Naive thymus-derived CD8-positive, alpha-beta T cell (primary cell): ENCODE data around the gene MAP3K20. TPM values are rescaled to one million over a fixed set of nuclear protein-coding genes. Genes with fewer than 3 reads are reported as not detected.
"Not testable (repeated sequence)": the region's sequence is repeated elsewhere in the genome, so short reads cannot be mapped to it uniquely, and the experiment has no call there.

ENCODE experiments used
- ATAC-seq, 2 donors: fragments of 150-1000 bp; cut with Tn5 transposase in 1 of 2; sonication (Bioruptor Pico), chemical (Tn5 transposase) in 1 of 2; 1 replicate in 1 of 2; 2 replicates in 1 of 2; pipeline ENCODE4 v1.10.0; 2021; ENCODE audit warnings: mild to moderate bottlenecking in 2 of 2, moderate library complexity in 2 of 2
- POLR2A ChIA-PET: fragments of 350-600 bp; sonication (Branson Sonifier 250); formaldehyde crosslinking; loops from one replicate; lab custom pipeline; 2021; ENCODE audit warnings: antibody characterized with exemption; lab: Charles Lee
- DNase-seq, 10 donors: peaks; one replicate each; pipeline versions ENCODE4 v3.0.0 to v3.0.0-alpha.2; 2020 to 2022
- H3K27ac Mint-ChIP-seq, 10 donors: one replicate each; pipeline ENCODE4 v1.8.0; 2020 to 2022; ENCODE audit warnings: mild to moderate bottlenecking in 10 of 10, mixed read lengths in 10 of 10, moderate library complexity in 4 of 10, inconsistent platforms in 1 of 10
- H3K27me3 Mint-ChIP-seq, 5 donors: one replicate each; pipeline ENCODE4 v1.8.0; 2021 to 2022; ENCODE audit warnings: mixed read lengths in 5 of 5
- H3K36me3 Mint-ChIP-seq, 3 donors: one replicate each; pipeline ENCODE4 v1.8.0; 2020 to 2022; ENCODE audit warnings: mixed read lengths in 3 of 3, mild to moderate bottlenecking in 2 of 3, inconsistent platforms in 1 of 3
- H3K4me1 Mint-ChIP-seq, 4 donors: one replicate each; pipeline ENCODE4 v1.8.0; 2021 to 2022; ENCODE audit warnings: mixed read lengths in 4 of 4
- H3K4me3 Mint-ChIP-seq, 10 donors: one replicate each; pipeline ENCODE4 v1.8.0; 2020 to 2022; ENCODE audit warnings: mild to moderate bottlenecking in 10 of 10, mixed read lengths in 10 of 10, moderate library complexity in 6 of 10, inconsistent platforms in 1 of 10
- H3K9me3 Mint-ChIP-seq, 9 donors: one replicate each; pipeline ENCODE4 v1.8.0; 2020 to 2022; ENCODE audit warnings: mixed read lengths in 9 of 9, mild to moderate bottlenecking in 3 of 9, inconsistent platforms in 1 of 9, moderate library complexity in 1 of 9
- polyA plus RNA-seq, 3 donors: library from polyadenylated mRNA; unstranded; fragments of 300-500 nt; fragmentation: Illumina TruSeq; gene quantifications; one replicate each; pipeline ENCODE4 v1.2.3, GENCODE V29; 2021
- total RNA-seq, 8 experiments: library from RNA in 2 of 8; stranded (reverse) in 2 of 8; gene quantifications; one replicate each; pipeline ENCODE4 v1.2.3 and lab custom pipeline; 2021 to 2026

Gene MAP3K20
- total and polyA plus RNA-seq, 5 experiments from 2014 or later, result 0.42 to 2.6 (median 0.76) TPM; not detected in 1

DNA sequence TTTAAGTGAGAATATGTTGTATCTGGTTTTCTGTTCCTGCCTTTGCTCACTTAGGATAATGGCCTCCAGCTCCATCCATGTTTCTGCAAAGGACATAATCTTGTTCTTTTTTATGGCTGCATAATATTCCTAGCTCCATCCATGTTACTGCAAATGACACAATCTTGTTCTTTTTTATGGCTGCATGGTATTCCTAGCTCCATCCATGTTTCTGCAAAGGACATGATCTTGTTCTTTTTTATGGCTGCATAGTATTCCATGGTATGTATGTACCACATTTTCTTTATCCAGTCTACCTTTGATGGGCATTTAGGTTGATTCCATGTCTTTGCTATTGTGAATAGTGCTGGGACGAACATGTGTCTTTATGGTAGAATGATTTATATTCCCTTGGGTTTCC, 87.7 kb downstream of the MAP3K20 start:
- H3K4me1 Mint-ChIP-seq, H3K4me3 Mint-ChIP-seq, POLR2A ChIA-PET, H3K36me3 Mint-ChIP-seq, H3K9me3 Mint-ChIP-seq, H3K27ac Mint-ChIP-seq, ATAC-seq, DNase-seq: not testable (repeated sequence)
- peaks cover 0 to 14% (median 0%) of the 10 kb centered on the region in 5 donors for H3K27me3 Mint-ChIP-seq

DNA sequence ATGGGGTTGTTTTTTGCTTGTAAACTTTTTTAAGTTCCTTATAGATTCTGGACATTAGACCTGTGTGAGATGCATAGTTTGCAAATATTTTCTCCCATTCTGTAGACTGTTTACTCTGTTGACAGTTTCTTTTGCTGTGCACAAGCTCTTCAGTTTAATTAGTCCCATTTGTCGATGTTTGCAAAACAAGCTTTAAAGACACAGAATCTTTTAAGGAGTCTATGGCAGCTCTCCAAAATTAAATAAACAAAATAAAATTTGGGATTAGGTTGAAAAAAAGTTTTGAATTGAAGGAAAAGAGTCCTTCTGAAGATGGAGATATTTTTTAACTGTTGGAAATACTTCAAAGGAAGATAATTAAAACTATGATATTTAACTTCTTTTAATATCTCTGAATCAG, 88.8 kb downstream of the MAP3K20 start:
- no peak overlapping the region for H3K27ac Mint-ChIP-seq
- no peak overlapping the region for H3K4me3 Mint-ChIP-seq
- POLR2A ChIA-PET, result no interaction called here
- H3K9me3 Mint-ChIP-seq, result peaks cover 0 to 10% (median 3%) of the 10 kb centered on the region in 9 donors
- no peaks in the 10 kb centered on the region for H3K4me1 Mint-ChIP-seq
- peaks cover 0 to 5% (median 0%) of the 10 kb centered on the region in 3 donors for H3K36me3 Mint-ChIP-seq
- peaks cover 0 to 11% (median 0%) of the 10 kb centered on the region in 5 donors for H3K27me3 Mint-ChIP-seq
- ATAC-seq, result no peak
- DNase-seq, result no peak

DNA sequence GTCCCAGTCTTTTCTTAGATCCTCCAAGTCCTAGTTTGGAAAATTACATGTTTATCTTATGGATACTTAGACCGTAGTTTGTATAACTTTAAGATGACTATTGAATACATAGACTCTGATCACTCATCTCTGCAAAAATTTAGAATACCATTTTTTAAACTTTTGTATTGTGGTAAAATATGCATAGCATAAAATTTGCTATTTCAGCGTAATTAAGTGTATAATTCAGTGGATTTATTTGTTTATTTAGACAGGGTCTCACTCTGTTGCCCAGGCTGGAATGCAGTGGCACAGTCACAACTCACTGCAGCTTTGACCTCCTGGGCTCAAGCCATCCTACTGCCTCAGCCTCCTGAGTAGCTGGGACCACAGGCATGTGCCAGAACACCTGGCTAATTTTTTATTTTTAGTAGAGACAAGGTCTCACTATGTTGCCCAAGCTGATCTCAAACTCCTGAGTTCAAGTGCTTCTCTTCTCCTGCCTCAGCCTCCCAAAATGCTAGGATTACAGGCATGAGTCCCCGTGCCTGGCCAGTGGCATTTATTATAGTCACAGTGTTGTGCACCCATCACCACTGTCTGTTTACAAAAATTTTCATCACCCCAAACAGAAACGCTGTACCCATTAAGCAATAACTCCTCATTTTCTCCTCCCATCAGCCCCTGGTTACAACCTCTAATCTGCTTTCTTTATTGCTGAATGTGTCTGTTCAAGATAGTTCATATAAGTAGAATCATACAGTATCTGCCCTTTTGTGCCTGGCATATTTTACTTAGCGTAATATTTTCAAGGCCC, 90.0 kb downstream of the MAP3K20 start:
- DNase-seq (no peak), ATAC-seq (no peak)
- Mint-ChIP-seq H3K36me3 (peaks cover 0 to 5% (median 0%) of the 10 kb centered on the region in 3 donors), H3K27me3 (peaks cover 0 to 7% (median 0%) of the 10 kb centered on the region in 5 donors), H3K4me3 (no peak overlapping the region), H3K9me3 (peaks cover 0 to 10% (median 3%) of the 10 kb centered on the region in 9 donors), H3K27ac (no peak overlapping the region), H3K4me1 (no peaks in the 10 kb centered on the region)
- POLR2A ChIA-PET, result no interaction called here

DNA sequence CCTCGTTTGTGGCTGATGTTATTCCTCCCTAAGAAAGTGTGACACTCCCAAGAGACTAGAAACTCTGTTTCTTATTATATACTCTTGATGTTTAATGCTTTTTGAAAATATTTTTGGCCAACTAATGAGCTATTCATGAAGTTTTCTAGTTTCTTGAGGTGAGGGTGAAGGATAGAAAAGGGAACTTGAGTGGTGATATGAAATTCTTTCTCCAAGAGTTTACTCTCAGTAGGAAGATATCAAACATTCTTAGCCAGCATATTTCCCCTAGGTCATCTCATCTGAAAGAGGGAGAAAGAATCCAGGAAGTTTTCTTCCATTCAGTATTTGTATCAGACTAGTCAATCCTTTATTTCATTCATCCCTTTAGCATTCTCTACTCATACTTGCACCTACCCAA, 95.7 kb downstream of the MAP3K20 start:
- Mint-ChIP-seq H3K9me3 (peaks cover 0 to 7% (median 0%) of the 10 kb centered on the region in 9 donors), H3K36me3 (no peaks in the 10 kb centered on the region), H3K27ac (no peak overlapping the region), H3K4me1 (no peaks in the 10 kb centered on the region), H3K27me3 (peaks cover 1 to 8% (median 5%) of the 10 kb centered on the region in 5 donors), H3K4me3 (no peak overlapping the region)
- POLR2A ChIA-PET, result no interaction called here
- ATAC-seq (no peak), DNase-seq (no peak)

GRCh38 chr2:173171924-173172643, 96.4 kb downstream of the MAP3K20 start:
- Mint-ChIP-seq H3K4me1 (no peaks in the 10 kb centered on the region), H3K27me3 (peaks cover 1 to 15% (median 8%) of the 10 kb centered on the region in 5 donors), H3K4me3 (no peak overlapping the region), H3K9me3 (peaks cover 0 to 7% (median 0%) of the 10 kb centered on the region in 9 donors), H3K36me3 (no peaks in the 10 kb centered on the region), H3K27ac (no peak overlapping the region)
- no peak for DNase-seq
- ATAC-seq, result no peak
- POLR2A ChIA-PET, result no interaction called here

DNA sequence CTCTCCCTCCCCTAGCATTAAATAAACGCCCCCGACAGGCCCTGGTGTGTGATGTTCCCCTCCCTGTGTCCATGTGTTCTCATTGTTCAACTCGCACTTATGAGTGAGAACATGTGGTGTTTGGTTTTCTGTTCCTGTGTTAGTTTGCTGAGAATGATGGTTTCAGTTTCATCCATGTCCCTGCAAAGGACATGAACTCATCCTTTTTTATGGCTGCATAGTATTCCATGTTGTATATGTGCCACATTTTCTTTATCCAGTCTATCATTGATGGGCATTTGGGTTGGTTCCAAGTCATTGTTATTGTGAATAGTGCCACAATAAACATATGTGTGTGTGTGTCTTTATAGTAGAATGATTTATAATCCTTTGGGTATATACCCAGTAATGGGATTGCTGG, 98.7 kb downstream of the MAP3K20 start:
- H3K9me3 Mint-ChIP-seq, H3K36me3 Mint-ChIP-seq, POLR2A ChIA-PET, H3K4me3 Mint-ChIP-seq, DNase-seq, H3K4me1 Mint-ChIP-seq, H3K27ac Mint-ChIP-seq, ATAC-seq: not testable (repeated sequence)
- peaks cover 1 to 28% (median 9%) of the 10 kb centered on the region in 5 donors for H3K27me3 Mint-ChIP-seq

DNA sequence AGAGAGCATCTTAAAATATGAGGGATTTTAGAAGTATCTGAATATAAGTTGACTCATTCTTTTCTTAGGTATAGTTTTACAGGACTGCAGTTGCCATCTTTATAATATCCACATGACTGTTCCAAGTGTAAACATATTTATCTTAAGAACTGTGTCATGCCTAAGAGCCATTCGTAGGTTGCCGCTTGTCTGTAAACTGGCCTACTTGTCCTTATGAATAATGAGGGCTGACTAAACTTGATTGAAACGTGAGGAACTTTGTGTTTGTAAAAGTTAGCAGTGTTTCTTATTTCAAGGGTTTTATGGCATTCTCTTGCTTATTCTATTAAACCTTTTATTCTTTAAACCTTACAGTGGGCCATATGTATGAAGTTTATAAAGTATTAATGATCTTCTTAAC, 99.6 kb downstream of the MAP3K20 start:
- POLR2A ChIA-PET, result no interaction called here
- Mint-ChIP-seq H3K27me3 (peaks cover 1 to 28% (median 9%) of the 10 kb centered on the region in 5 donors), H3K4me3 (no peak overlapping the region), H3K4me1 (no peaks in the 10 kb centered on the region), H3K27ac (no peak overlapping the region), H3K9me3 (peaks cover 0 to 7% (median 0%) of the 10 kb centered on the region in 9 donors), H3K36me3 (no peaks in the 10 kb centered on the region)
- ATAC-seq (no peak), DNase-seq (no peak)

GRCh38 chr2:173181982-173182381, 106.3 kb downstream of the MAP3K20 start:
- DNase-seq (no peak), ATAC-seq (no peak)
- Mint-ChIP-seq H3K4me3 (no peak overlapping the region), H3K27ac (no peak overlapping the region), H3K36me3 (no peaks in the 10 kb centered on the region), H3K9me3 (peaks cover 0 to 7% (median 4%) of the 10 kb centered on the region in 9 donors), H3K4me1 (no peaks in the 10 kb centered on the region), H3K27me3 (peaks cover 2 to 14% (median 5%) of the 10 kb centered on the region in 5 donors)
- POLR2A ChIA-PET, result no interaction called here

DNA sequence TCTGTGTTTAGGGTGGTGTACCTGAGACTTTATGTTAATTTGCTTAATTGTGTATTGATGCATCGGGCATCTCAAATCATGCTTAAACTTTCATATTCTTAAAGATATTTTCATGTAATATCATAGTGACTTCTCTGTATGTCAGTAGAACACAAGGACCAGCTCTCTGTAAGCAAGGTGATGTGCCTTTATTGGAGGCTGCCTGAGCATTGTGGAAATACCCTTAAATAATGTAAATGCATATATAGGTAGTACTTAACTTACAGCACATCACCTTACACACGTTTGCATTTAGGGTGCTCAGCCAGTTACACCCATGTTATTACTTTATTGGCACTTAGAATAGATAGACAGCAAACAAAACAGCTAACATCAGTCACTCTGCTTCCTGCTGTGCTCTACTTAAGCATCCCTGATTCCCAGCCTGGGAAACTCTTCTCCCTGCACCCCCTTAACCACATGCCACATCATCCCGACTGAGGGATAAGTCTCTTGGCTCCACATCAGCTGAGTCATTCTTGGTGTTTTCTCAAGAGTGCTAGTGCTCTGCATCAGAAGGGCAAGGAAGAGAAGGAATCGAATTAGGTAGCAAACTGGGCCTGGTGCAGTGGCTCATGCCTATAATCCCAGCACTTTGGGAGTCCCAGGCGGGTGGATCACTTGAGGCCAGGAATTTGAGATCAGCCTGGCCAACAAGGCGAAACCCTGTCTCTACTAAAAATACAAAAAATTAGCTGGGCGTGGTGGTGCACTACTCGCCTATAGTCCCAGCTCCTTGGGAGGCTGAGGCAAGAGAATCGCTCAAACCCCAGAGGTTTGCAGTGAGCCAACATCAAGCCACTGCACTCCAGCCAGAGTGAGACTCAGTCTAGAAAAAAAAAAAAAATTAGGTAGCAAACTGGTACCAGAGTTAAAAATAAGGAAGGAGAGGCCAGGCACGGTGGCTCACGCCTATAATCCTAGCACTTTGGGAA, 108.7 kb downstream of the MAP3K20 start:
- H3K4me1 Mint-ChIP-seq, result no peaks in the 10 kb centered on the region
- H3K36me3 Mint-ChIP-seq, result no peaks in the 10 kb centered on the region

DNA sequence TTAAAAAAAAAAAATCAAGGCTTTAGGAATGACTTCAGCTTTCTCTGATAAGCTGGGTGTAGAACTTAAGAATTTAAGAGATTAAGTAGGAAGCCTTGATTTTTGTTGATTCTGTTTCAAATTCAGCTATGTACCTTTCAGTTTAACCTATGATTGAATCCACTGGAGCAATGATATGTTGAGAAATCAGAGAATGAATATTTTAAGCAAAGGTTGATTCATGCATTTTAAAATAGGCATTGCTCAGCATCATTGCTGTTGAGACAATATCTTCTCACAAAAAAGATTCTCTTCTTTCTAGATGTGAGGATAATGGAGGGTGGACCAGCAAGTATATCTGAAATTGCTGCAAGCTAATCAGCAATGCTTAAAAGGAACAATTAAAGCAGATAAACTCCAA, 109.8 kb downstream of the MAP3K20 start:
- H3K4me3 Mint-ChIP-seq, result no peak overlapping the region
- H3K4me1 Mint-ChIP-seq, result no peaks in the 10 kb centered on the region
- peaks cover 0 to 14% (median 4%) of the 10 kb centered on the region in 5 donors for H3K27me3 Mint-ChIP-seq
- POLR2A ChIA-PET, result no interaction called here
- no peaks in the 10 kb centered on the region for H3K36me3 Mint-ChIP-seq
- no peak overlapping the region for H3K27ac Mint-ChIP-seq
- DNase-seq (no peak), ATAC-seq (no peak)
- H3K9me3 Mint-ChIP-seq, result peaks cover 0 to 7% (median 4%) of the 10 kb centered on the region in 9 donors

More for the DNA sequence above, 108.7 kb downstream of the MAP3K20 start:
- DNase-seq (no peak), ATAC-seq (no peak)
- POLR2A ChIA-PET, result no interaction called here
- Mint-ChIP-seq H3K27me3 (peaks cover 0 to 8% (median 0%) of the 10 kb centered on the region in 5 donors), H3K27ac (no peak overlapping the region), H3K4me3 (no peak overlapping the region), H3K9me3 (peaks cover 0 to 7% (median 4%) of the 10 kb centered on the region in 9 donors)

DNA sequence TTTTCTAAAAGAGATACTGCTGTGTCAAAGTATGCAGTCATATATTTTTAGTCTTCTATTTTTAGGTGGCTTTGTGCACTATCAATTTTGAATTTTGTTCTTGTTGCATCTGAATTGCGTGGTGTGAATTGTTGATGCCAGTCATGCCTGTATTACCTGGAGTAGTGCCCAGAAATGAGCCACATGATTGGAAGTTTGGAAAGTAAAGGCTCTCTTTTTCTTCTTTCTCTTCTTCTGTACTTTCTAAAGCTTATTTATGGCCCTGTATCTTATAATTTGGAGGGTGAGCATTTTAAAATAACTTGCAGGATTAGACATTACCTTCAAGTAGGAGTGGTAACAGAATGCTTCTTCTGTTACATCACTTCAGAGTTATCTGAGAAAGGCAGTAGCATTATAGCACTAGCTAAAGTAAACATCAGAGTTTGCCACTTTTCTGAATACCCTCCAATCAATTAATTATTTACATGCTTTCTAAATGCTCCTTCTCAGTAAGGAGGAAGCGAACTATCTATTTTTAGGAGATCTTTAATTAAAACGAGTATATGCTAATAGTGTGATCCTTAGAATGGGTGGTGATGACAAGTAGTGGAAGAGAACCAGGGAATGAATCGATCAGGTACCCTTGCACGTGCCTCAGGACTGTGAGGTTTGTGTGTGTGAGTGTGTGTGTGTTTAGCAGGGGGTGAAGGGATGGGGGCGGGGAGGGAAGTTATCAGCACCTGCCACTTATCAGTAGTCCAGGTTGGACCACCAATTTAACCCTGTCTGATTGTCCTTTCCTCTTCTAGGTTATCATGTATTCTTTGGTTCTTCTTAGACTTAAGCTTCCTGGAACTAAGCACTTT, 112.5 kb downstream of the MAP3K20 start:
- Mint-ChIP-seq H3K9me3 (no peaks in the 10 kb centered on the region), H3K4me3 (no peak overlapping the region), H3K4me1 (no peaks in the 10 kb centered on the region)

More for the DNA sequence above, 112.5 kb downstream of the MAP3K20 start:
- ATAC-seq (no peak), DNase-seq (no peak)
- POLR2A ChIA-PET, result no interaction called here
- no peaks in the 10 kb centered on the region for H3K36me3 Mint-ChIP-seq
- H3K27me3 Mint-ChIP-seq, result peaks cover 0 to 19% (median 4%) of the 10 kb centered on the region in 5 donors
- H3K27ac Mint-ChIP-seq, result no peak overlapping the region
